ENCODE measurements around the gene MNS1.

DNA sequence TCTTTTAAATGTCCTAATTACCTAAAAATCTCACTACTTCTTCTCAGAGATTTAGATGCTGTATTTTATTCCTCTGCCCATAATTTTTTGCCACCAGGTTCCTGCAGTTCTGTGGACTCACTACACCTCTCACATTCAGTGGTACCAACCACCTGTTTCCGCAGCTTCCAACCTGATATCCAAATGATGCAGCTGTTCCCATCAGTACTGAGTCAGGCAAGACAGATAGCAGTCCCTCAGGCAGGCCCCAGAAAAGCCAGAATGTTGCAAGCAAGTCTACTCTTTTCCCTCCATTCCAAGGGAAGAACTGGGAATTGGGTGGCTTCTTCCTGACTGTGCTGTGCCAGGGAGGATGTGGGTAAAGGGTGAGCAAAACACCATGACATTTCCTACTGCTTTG is 39.0 kb downstream of the MNS1 start:
- no peak for TF ChIP-seq EZH2 (IDR thresholded peaks at IDR 0.05; ENCODE audit: borderline replicate concordance, insufficient read depth, low read depth, low read length, poor library complexity, severe bottlenecking)
- TF ChIP-seq, protein P1, sequence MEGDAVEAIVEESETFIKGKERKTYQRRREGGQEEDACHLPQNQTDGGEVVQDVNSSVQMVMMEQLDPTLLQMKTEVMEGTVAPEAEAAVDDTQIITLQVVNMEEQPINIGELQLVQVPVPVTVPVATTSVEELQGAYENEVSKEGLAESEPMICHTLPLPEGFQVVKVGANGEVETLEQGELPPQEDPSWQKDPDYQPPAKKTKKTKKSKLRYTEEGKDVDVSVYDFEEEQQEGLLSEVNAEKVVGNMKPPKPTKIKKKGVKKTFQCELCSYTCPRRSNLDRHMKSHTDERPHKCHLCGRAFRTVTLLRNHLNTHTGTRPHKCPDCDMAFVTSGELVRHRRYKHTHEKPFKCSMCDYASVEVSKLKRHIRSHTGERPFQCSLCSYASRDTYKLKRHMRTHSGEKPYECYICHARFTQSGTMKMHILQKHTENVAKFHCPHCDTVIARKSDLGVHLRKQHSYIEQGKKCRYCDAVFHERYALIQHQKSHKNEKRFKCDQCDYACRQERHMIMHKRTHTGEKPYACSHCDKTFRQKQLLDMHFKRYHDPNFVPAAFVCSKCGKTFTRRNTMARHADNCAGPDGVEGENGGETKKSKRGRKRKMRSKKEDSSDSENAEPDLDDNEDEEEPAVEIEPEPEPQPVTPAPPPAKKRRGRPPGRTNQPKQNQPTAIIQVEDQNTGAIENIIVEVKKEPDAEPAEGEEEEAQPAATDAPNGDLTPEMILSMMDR (IDR thresholded peaks at IDR 0.05), result no peak

Data from B cell (primary cell).